PC-3 (cell line): ENCODE measurements around the gene ZNF396. TPM values are rescaled to one million over a fixed set of nuclear protein-coding genes. Genes with fewer than 3 reads are reported as not detected.

ENCODE experiments used
- ATAC-seq: fragments of 200-7000 bp; cut with Tn5 transposase; 2 replicates; pipeline ENCODE4 v1.9.1; 2020; ENCODE audit warnings: mild to moderate bottlenecking, moderate library complexity
- BruUV-seq: library from RNA; stranded (reverse); fragments of 400-500 nt; replicated peaks from 2 replicates; lab custom pipeline; 2021; lab: Mats Ljungman, UMichigan
- CTCF ChIA-PET: fragments of 300-600 bp; sonication (Branson Sonifier 250); formaldehyde crosslinking; loops from one replicate; lab custom pipeline; 2022; ENCODE audit warnings: antibody characterized with exemption; lab: Charles Lee
- POLR2A ChIA-PET: fragments of 300-600 bp; sonication (Branson Sonifier 250); formaldehyde crosslinking; loops from one replicate; lab custom pipeline; 2022; ENCODE audit warnings: antibody characterized with exemption; ENCODE audit not compliant: unreplicated experiment; lab: Charles Lee
- DNase-seq: peaks from one replicate; pipeline ENCODE4 v3.0.0-alpha.2; 2015
- H2AFZ ChIP-seq: fragments of 300-600 bp; sonication (generic); 2 replicates; pipeline ENCODE4 v1.6.0; 2016; ENCODE audit warnings: antibody characterized with exemption, low read length
- H3F3A ChIP-seq: fragments of 300-600 bp; sonication (generic); one replicate; pipeline ENCODE4 v1.6.0; 2017; ENCODE audit warnings: antibody characterized with exemption, low read length, control low read depth, mild to moderate bottlenecking; ENCODE audit not compliant: unreplicated experiment
- H3K27ac ChIP-seq: fragments of 300-600 bp; sonication (generic); 2 replicates; pipeline ENCODE4 v1.5.1; 2016; ENCODE audit warnings: mild to moderate bottlenecking, low read length
- H3K27me3 ChIP-seq: fragments of 300-600 bp; sonication (generic); 2 replicates; pipeline ENCODE4 v1.6.1; 2016; ENCODE audit warnings: low read length, mixed read lengths
- H3K36me3 ChIP-seq: fragments of 300-600 bp; sonication (generic); 2 replicates; pipeline ENCODE4 v1.6.1; 2016; ENCODE audit warnings: low read depth, mixed run types, low read length, mixed read lengths
- H3K4me1 ChIP-seq: fragments of 300-600 bp; sonication (generic); 2 replicates; pipeline ENCODE4 v1.5.1; 2016; ENCODE audit warnings: low read length; ENCODE audit not compliant: insufficient read depth
- H3K4me2 ChIP-seq: fragments of 300-600 bp; sonication (generic); 2 replicates; pipeline ENCODE4 v1.6.0; 2016; ENCODE audit warnings: low read length
- H3K4me3 ChIP-seq: fragments of 300-600 bp; sonication (generic); 2 replicates; pipeline ENCODE4 v1.5.1; 2016; ENCODE audit warnings: mild to moderate bottlenecking, low read length, mixed read lengths
- H3K79me2 ChIP-seq: fragments of 300-600 bp; sonication (generic); 2 replicates; pipeline ENCODE4 v1.6.1; 2017; ENCODE audit warnings: low read length, mixed read lengths
- H3K9ac ChIP-seq: fragments of 300-600 bp; sonication (generic); 2 replicates; pipeline ENCODE4 v1.6.0; 2016; ENCODE audit warnings: mild to moderate bottlenecking, low read length
- H3K9me2 ChIP-seq: fragments of 300-600 bp; sonication (generic); replicated peaks from 2 replicates; pipeline ENCODE4 v1.6.1; 2016; ENCODE audit warnings: mixed run types, low read length, mixed read lengths
- H3K9me3 ChIP-seq: fragments of 300-600 bp; sonication (generic); 2 replicates; pipeline ENCODE4 v1.6.1; 2016; ENCODE audit warnings: low read length, mixed read lengths
- H4K20me1 ChIP-seq: fragments of 300-600 bp; sonication (generic); 2 replicates; pipeline ENCODE4 v1.6.1; 2016; ENCODE audit warnings: low read length, mixed read lengths
- CTCF ChIP-seq: fragments of 300-600 bp; sonication (generic); conservative IDR thresholded peaks from 2 replicates; pipeline ENCODE4 v1.5.1; 2017; ENCODE audit warnings: antibody characterized with exemption, low read depth, mild to moderate bottlenecking, low read length
- EZH2 ChIP-seq: fragments of 300-600 bp; sonication (generic); IDR thresholded peaks from one replicate; pipeline ENCODE4 v1.6.1; 2017; ENCODE audit warnings: antibody characterized with exemption, mild to moderate bottlenecking, low read length; ENCODE audit not compliant: unreplicated experiment
- EZH2phosphoT487 ChIP-seq: fragments of 300-600 bp; sonication (generic); IDR thresholded peaks from 2 replicates; pipeline ENCODE4 v1.6.1; 2018; ENCODE audit warnings: mild to moderate bottlenecking, antibody characterized with exemption, low read length, borderline replicate concordance
- intact Hi-C: fragments of 100-400 bp; cut with micrococcal nuclease; formaldehyde crosslinking; loops from 2 replicates; pipeline ENCODE4 v1.9.0; 2023
- total RNA-seq: library from RNA; depleted of rRNA; stranded (reverse); fragments of >200 nt; gene quantifications from 2 replicates; pipeline ENCODE4 v1.2.3, GENCODE V29; 2014

Gene ZNF396
- total RNA-seq, 1 experiment from 2014 or later: 0.95 TPM

- no peaks in the 10 kb centered on the region for H3K9me3 ChIP-seq
- no peak overlapping the region for H3K27ac ChIP-seq
- H3K79me2 ChIP-seq: no peaks in the 10 kb centered on the region
- ChIA-PET CTCF (no interaction called here), POLR2A (no interaction called here)
- no peak overlapping the region for H2AFZ ChIP-seq
- no peak for TF ChIP-seq EZH2
- TF ChIP-seq EZH2phosphoT487: no peak
- TF ChIP-seq CTCF: no peak
- H3K4me2 ChIP-seq: no peak overlapping the region
- no TSS peak for BruUV-seq
- no peak for ATAC-seq
- no peak for DNase-seq
- H3F3A ChIP-seq: no peaks in the 10 kb centered on the region
- H3K9me2 ChIP-seq: no peaks in the 10 kb centered on the region
- H3K4me3 ChIP-seq: no peak overlapping the region
- H3K27me3 ChIP-seq: no peaks in the 10 kb centered on the region
- no peaks in the 10 kb centered on the region for H4K20me1 ChIP-seq
- H3K9ac ChIP-seq: no peak overlapping the region
- no peaks in the 10 kb centered on the region for H3K36me3 ChIP-seq
- intact Hi-C loops: no loop called here
- H3K4me1 ChIP-seq: no peaks in the 10 kb centered on the region
Measured at GRCh38 chr18:35368595-35368994, 8.5 kb downstream of the ZNF396 start.

GRCh38 chr18:35362531-35362930 is 14.6 kb downstream of the ZNF396 start:
- no peaks in the 10 kb centered on the region for H3F3A ChIP-seq
- no peaks in the 10 kb centered on the region for H3K79me2 ChIP-seq
- ChIA-PET CTCF (no interaction called here), POLR2A (no interaction called here)
- intact Hi-C loops: no loop called here
- ATAC-seq (no peak), DNase-seq (no peak)
- no peaks in the 10 kb centered on the region for H4K20me1 ChIP-seq
- H3K36me3 ChIP-seq: no peaks in the 10 kb centered on the region
- H2AFZ ChIP-seq: no peak overlapping the region
- no peak overlapping the region for H3K4me2 ChIP-seq
- H3K27ac ChIP-seq: no peak overlapping the region
- no peaks in the 10 kb centered on the region for H3K9me3 ChIP-seq
- no peaks in the 10 kb centered on the region for H3K27me3 ChIP-seq
- no peak overlapping the region for H3K4me3 ChIP-seq
- H3K9ac ChIP-seq: no peak overlapping the region
- BruUV-seq: no TSS peak
- no peaks in the 10 kb centered on the region for H3K4me1 ChIP-seq
- no peaks in the 10 kb centered on the region for H3K9me2 ChIP-seq
- no peak for TF ChIP-seq EZH2
- TF ChIP-seq CTCF: no peak
- TF ChIP-seq EZH2phosphoT487: no peak

GRCh38 chr18:35361570-35362321 is 15.4 kb downstream of the ZNF396 start:
- Histone ChIP-seq H3K4me3 (no peak overlapping the region), H3K79me2 (no peaks in the 10 kb centered on the region), H3K9me3 (no peaks in the 10 kb centered on the region), H3K27ac (no peak overlapping the region), H3K4me2 (no peak overlapping the region), H4K20me1 (no peaks in the 10 kb centered on the region), H3K4me1 (no peaks in the 10 kb centered on the region), H3K27me3 (no peaks in the 10 kb centered on the region), H3F3A (no peaks in the 10 kb centered on the region), H2AFZ (no peak overlapping the region), H3K9ac (no peak overlapping the region), H3K36me3 (no peaks in the 10 kb centered on the region), H3K9me2 (no peaks in the 10 kb centered on the region)
- CTCF ChIA-PET: no interaction called here
- POLR2A ChIA-PET: no interaction called here
- no peak for TF ChIP-seq EZH2
- no peak for TF ChIP-seq CTCF
- no peak for TF ChIP-seq EZH2phosphoT487
- intact Hi-C loops: no loop called here
- no peak for DNase-seq
- BruUV-seq: no TSS peak
- ATAC-seq: no peak
